ENCODE data around the gene OCA2. TPM values are rescaled to one million over a fixed set of nuclear protein-coding genes. Genes with fewer than 3 reads are reported as not detected.

OCA2 gene
- total RNA-seq, 1 donor: not detected

- no peak overlapping the region for H3K4me3 ChIP-seq (ENCODE audit: low read depth, low read length)
- no peak for TF ChIP-seq CTCF (IDR thresholded peaks at IDR 0.05; ENCODE audit: insufficient read depth, low read length)
- no peak for DNase-seq (ENCODE audit: low read depth)
These were observed 226.8 kb downstream of the OCA2 start for GRCh38 chr15:27872355-27872754.

GRCh38 chr15:27871902-27872260 lies 227.2 kb downstream of the OCA2 start:
- TF ChIP-seq CTCF (IDR thresholded peaks at IDR 0.05; ENCODE audit: insufficient read depth, low read length): no peak
- H3K4me3 ChIP-seq (ENCODE audit: low read depth, low read length): no peak overlapping the region
- no peak for DNase-seq (ENCODE audit: low read depth)

GRCh38 chr15:27871078-27871901 lies 227.8 kb downstream of the OCA2 start:
- no peak for TF ChIP-seq CTCF (IDR thresholded peaks at IDR 0.05; ENCODE audit: insufficient read depth, low read length)

GRCh38 chr15:27870320-27870719 lies 228.8 kb downstream of the OCA2 start:
- no peak for TF ChIP-seq CTCF (IDR thresholded peaks at IDR 0.05; ENCODE audit: insufficient read depth, low read length)
- no peak for DNase-seq (ENCODE audit: low read depth)
- H3K4me3 ChIP-seq (ENCODE audit: low read depth, low read length): no peak overlapping the region

More at GRCh38 chr15:27871078-27871901, 227.8 kb downstream of the OCA2 start:
- no peak overlapping the region for H3K4me3 ChIP-seq (ENCODE audit: low read depth, low read length)
- DNase-seq (ENCODE audit: low read depth): no peak

- no peak for DNase-seq (ENCODE audit: low read depth)
- TF ChIP-seq CTCF (IDR thresholded peaks at IDR 0.05; ENCODE audit: insufficient read depth, low read length): no peak
- no peak overlapping the region for H3K4me3 ChIP-seq (ENCODE audit: low read depth, low read length)
These were observed 229.3 kb downstream of the OCA2 start for GRCh38 chr15:27869697-27870281.

GRCh38 chr15:27868828-27869404 lies 230.2 kb downstream of the OCA2 start:
- TF ChIP-seq CTCF (IDR thresholded peaks at IDR 0.05; ENCODE audit: insufficient read depth, low read length): no peak
- H3K4me3 ChIP-seq (ENCODE audit: low read depth, low read length): no peak overlapping the region
- no peak for DNase-seq (ENCODE audit: low read depth)
